Measurements from ENCODE around the gene NR2F2.

Gene NR2F2

GRCh38 chr15:96312641-96313335, 17.7 kb upstream of the NR2F2 start:
- POLR2A ChIA-PET = no interaction called here
- DNase-seq (ENCODE audit: extremely low spot score) = no peak
- no peak for TF ChIP-seq CTBP1 (IDR thresholded peaks at IDR 0.05; ENCODE audit: borderline replicate concordance)
- CTCF ChIA-PET = interaction anchor here (0.8 kb wide), 1 partner anchor 14 kb away, joined by 3 read pairs; no protein-coding TSS in a partner anchor

- CTCF ChIA-PET = no interaction called here
- POLR2A ChIA-PET = no interaction called here
- DNase-seq (ENCODE audit: extremely low spot score) = no peak
- TF ChIP-seq ARNT (IDR thresholded peaks at IDR 0.05) = no peak
- no peak for TF ChIP-seq LEF1 (IDR thresholded peaks at IDR 0.05; ENCODE audit: borderline replicate concordance)
- TF ChIP-seq CTBP1 (IDR thresholded peaks at IDR 0.05; ENCODE audit: borderline replicate concordance) = no peak
- no peak for TF ChIP-seq ZNF384 (IDR thresholded peaks at IDR 0.05)
- no peak for TF ChIP-seq FOXM1 (IDR thresholded peaks at IDR 0.05; ENCODE audit: borderline replicate concordance)
- no peak for TF ChIP-seq TARDBP (IDR thresholded peaks at IDR 0.05)
- no peak for TF ChIP-seq L3MBTL2 (conservative IDR thresholded peaks at IDR 0.05)
- TF ChIP-seq FOXA1 (IDR thresholded peaks at IDR 0.05) = no peak
- no peak for TF ChIP-seq HDGF (IDR thresholded peaks at IDR 0.05; ENCODE audit: borderline replicate concordance)
- TF ChIP-seq SUZ12 (IDR thresholded peaks at IDR 0.05) = no peak
- TF ChIP-seq BHLHE40 (IDR thresholded peaks at IDR 0.05; ENCODE audit: borderline replicate concordance) = no peak
- TF ChIP-seq PKNOX1 (IDR thresholded peaks at IDR 0.05) = no peak
- no peak for TF ChIP-seq NFRKB (IDR thresholded peaks at IDR 0.05)
- no peak for TF ChIP-seq ELF4 (IDR thresholded peaks at IDR 0.05)
- TF ChIP-seq FOXK2 (IDR thresholded peaks at IDR 0.05) = no peak
- TF ChIP-seq SP1 (IDR thresholded peaks at IDR 0.05) = no peak
These were observed 16.0 kb upstream of the NR2F2 start for GRCh38 chr15:96314518-96314917.

- no peak for TF ChIP-seq FOXA1 (IDR thresholded peaks at IDR 0.05)
- no peak for TF ChIP-seq ZNF384 (IDR thresholded peaks at IDR 0.05)
- TF ChIP-seq PKNOX1 (IDR thresholded peaks at IDR 0.05) = no peak
- ChIA-PET CTCF (interaction anchor here (0.6 kb wide), 1 partner anchor 13 kb away, joined by 3 read pairs; no protein-coding TSS in a partner anchor), POLR2A (no interaction called here)
- no peak for DNase-seq (ENCODE audit: extremely low spot score)
These were observed 15.5 kb upstream of the NR2F2 start for GRCh38 chr15:96314963-96315362.

- ChIA-PET POLR2A (interaction anchor here (0.6 to 1.0 kb wide), 2 partner anchors 26 to 44 kb away, joined by 3 read pairs; no protein-coding TSS in a partner anchor), CTCF (interaction anchor here (1.3 kb wide), 1 partner anchor 10 kb away, joined by 6 read pairs; no protein-coding TSS in a partner anchor)
- TF ChIP-seq FOXK2 (IDR thresholded peaks at IDR 0.05) (no peak), PKNOX1 (IDR thresholded peaks at IDR 0.05) (peak; percentile 62)
- no peak for DNase-seq (ENCODE audit: extremely low spot score)
These were observed 13.4 kb upstream of the NR2F2 start for GRCh38 chr15:96316953-96317629.

- POLR2A ChIA-PET = interaction anchor here (2.4 kb wide), 1 partner anchor 11 kb away, joined by 8 read pairs; the partner anchor contains the start of gene NR2F2
- no peak for TF ChIP-seq TARDBP (IDR thresholded peaks at IDR 0.05)
- no peak for TF ChIP-seq ARNT (IDR thresholded peaks at IDR 0.05)
- no peak for TF ChIP-seq ELF4 (IDR thresholded peaks at IDR 0.05)
- TF ChIP-seq ZNF384 (IDR thresholded peaks at IDR 0.05) = no peak
- TF ChIP-seq SUZ12 (IDR thresholded peaks at IDR 0.05) = no peak
- peak; percentile 49 for TF ChIP-seq PKNOX1 (IDR thresholded peaks at IDR 0.05)
- no peak for TF ChIP-seq FOXA1 (IDR thresholded peaks at IDR 0.05)
- no peak for TF ChIP-seq HDGF (IDR thresholded peaks at IDR 0.05; ENCODE audit: borderline replicate concordance)
- CTCF ChIA-PET = interaction anchor here (0.6 kb wide), 2 partner anchors 55 to 218 kb away, joined by 3 read pairs; no protein-coding TSS in a partner anchor
- DNase-seq (ENCODE audit: extremely low spot score) = no peak
These were observed 10.4 kb upstream of the NR2F2 start for GRCh38 chr15:96320107-96320506.
